ENCODE results near the gene FIZ1. TPM values are rescaled to one million over a fixed set of nuclear protein-coding genes. Genes with fewer than 3 reads are reported as not detected.

The FIZ1 gene
- total and polyA plus RNA-seq, 2 experiments from 2014 or later, result 5.4 to 10.1 TPM

DNA sequence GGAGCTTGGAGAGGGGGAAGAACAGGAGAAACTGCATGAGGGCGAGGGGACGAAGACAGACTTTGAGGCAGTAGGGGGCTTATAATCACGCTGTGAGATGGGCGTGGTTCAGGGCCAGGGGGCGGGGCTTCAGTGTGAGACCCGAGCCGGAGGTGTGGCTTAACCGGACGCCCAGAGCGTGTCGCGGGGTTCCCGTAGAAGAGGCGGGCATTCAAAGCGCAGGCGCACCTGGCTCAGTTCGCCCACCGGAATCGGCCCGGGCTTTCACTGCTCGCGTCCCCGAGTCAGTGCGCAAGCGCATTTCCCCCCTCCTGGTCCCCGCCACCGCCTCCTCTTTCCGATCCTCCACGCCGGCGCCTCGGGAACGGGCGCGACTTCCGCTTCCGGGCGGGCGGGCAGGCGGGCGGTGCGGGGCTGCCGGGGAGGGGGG lies 5.9 kb upstream of the FIZ1 start:
- H3K4me1 Mint-ChIP-seq, result peaks cover 34% of the 10 kb centered on the region
- peaks cover 6% of the 10 kb centered on the region for H3K9me3 Mint-ChIP-seq
- peak; percentile 48 for ATAC-seq
- Histone ChIP-seq H3K4me2 (peak overlapping the region; percentile 87; the same call in 1 of the 2 replicates), H3K27ac (ENCODE audit: low read depth) (peak overlapping the region; percentile 99), H3F3A (replicated peaks; ENCODE audit: low read depth) (peaks cover 22% of the 10 kb centered on the region), H3K79me2 (replicated peaks; ENCODE audit: insufficient read depth) (peaks cover 14% of the 10 kb centered on the region), H3K36me3 (ENCODE audit: insufficient read depth) (peaks cover 5% of the 10 kb centered on the region; the same call in 1 of the 2 replicates), H4K20me1 (replicated peaks; ENCODE audit: insufficient read depth) (peaks cover 18% of the 10 kb centered on the region), H3K4me1 (ENCODE audit: insufficient read depth) (peaks cover 22% of the 10 kb centered on the region), H3K4me3 (peak overlapping the region; percentile 84), H2AFZ (no peak overlapping the region), H3K9me2 (ENCODE audit: insufficient read depth) (no peaks in the 10 kb centered on the region), H3K27me3 (ENCODE audit: insufficient read depth) (no peaks in the 10 kb centered on the region)
- peak overlapping the region; percentile 98 for H3K27ac Mint-ChIP-seq
- H3K36me3 Mint-ChIP-seq (ENCODE audit: low read depth), result peaks cover 24% of the 10 kb centered on the region
- peak overlapping the region; percentile 82 for H3K4me3 Mint-ChIP-seq
- peak; percentile 96 for DNase-seq (ENCODE audit: low spot score)
- peaks cover 36% of the 10 kb centered on the region for H3K27me3 Mint-ChIP-seq (ENCODE audit: insufficient read depth, low read depth, poor library complexity)
- TF ChIP-seq, protein P1, sequence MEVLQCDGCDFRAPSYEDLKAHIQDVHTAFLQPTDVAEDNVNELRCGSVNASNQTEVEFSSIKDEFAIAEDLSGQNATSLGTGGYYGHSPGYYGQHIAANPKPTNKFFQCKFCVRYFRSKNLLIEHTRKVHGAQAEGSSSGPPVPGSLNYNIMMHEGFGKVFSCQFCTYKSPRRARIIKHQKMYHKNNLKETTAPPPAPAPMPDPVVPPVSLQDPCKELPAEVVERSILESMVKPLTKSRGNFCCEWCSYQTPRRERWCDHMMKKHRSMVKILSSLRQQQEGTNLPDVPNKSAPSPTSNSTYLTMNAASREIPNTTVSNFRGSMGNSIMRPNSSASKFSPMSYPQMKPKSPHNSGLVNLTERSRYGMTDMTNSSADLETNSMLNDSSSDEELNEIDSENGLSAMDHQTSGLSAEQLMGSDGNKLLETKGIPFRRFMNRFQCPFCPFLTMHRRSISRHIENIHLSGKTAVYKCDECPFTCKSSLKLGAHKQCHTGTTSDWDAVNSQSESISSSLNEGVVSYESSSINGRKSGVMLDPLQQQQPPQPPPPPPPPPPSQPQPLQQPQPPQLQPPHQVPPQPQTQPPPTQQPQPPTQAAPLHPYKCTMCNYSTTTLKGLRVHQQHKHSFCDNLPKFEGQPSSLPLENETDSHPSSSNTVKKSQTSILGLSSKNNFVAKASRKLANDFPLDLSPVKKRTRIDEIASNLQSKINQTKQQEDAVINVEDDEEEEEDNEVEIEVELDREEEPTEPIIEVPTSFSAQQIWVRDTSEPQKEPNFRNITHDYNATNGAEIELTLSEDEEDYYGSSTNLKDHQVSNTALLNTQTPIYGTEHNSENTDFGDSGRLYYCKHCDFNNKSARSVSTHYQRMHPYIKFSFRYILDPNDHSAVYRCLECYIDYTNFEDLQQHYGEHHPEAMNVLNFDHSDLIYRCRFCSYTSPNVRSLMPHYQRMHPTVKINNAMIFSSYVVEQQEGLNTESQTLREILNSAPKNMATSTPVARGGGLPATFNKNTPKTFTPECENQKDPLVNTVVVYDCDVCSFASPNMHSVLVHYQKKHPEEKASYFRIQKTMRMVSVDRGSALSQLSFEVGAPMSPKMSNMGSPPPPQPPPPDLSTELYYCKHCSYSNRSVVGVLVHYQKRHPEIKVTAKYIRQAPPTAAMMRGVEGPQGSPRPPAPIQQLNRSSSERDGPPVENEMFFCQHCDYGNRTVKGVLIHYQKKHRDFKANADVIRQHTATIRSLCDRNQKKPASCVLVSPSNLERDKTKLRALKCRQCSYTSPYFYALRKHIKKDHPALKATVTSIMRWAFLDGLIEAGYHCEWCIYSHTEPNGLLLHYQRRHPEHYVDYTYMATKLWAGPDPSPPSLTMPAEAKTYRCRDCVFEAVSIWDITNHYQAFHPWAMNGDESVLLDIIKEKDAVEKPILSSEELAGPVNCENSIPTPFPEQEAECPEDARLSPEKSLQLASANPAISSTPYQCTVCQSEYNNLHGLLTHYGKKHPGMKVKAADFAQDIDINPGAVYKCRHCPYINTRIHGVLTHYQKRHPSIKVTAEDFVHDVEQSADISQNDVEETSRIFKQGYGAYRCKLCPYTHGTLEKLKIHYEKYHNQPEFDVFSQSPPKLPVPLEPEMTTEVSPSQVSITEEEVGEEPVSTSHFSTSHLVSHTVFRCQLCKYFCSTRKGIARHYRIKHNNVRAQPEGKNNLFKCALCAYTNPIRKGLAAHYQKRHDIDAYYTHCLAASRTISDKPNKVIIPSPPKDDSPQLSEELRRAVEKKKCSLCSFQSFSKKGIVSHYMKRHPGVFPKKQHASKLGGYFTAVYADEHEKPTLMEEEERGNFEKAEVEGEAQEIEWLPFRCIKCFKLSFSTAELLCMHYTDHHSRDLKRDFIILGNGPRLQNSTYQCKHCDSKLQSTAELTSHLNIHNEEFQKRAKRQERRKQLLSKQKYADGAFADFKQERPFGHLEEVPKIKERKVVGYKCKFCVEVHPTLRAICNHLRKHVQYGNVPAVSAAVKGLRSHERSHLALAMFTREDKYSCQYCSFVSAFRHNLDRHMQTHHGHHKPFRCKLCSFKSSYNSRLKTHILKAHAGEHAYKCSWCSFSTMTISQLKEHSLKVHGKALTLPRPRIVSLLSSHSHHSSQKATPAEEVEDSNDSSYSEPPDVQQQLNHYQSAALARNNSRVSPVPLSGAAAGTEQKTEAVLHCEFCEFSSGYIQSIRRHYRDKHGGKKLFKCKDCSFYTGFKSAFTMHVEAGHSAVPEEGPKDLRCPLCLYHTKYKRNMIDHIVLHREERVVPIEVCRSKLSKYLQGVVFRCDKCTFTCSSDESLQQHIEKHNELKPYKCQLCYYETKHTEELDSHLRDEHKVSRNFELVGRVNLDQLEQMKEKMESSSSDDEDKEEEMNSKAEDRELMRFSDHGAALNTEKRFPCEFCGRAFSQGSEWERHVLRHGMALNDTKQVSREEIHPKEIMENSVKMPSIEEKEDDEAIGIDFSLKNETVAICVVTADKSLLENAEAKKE (CRISPR knock-in tag; IDR thresholded peaks at IDR 0.05), result no peak
- TF ChIP-seq, protein P2, sequence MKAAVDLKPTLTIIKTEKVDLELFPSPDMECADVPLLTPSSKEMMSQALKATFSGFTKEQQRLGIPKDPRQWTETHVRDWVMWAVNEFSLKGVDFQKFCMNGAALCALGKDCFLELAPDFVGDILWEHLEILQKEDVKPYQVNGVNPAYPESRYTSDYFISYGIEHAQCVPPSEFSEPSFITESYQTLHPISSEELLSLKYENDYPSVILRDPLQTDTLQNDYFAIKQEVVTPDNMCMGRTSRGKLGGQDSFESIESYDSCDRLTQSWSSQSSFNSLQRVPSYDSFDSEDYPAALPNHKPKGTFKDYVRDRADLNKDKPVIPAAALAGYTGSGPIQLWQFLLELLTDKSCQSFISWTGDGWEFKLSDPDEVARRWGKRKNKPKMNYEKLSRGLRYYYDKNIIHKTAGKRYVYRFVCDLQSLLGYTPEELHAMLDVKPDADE (IDR thresholded peaks at IDR 0.05), result peak; percentile 55; the same call in 1 of the 2 replicates
- peak; percentile 29; the same call in 1 of the 2 replicates for TF ChIP-seq POLR2AphosphoS5 (IDR thresholded peaks at IDR 0.05; ENCODE audit: low read depth)
- TF ChIP-seq CREB1 (CRISPR knock-in tag; IDR thresholded peaks at IDR 0.05; ENCODE audit: low read depth), result peak; percentile 32; the same call in 1 of the 2 replicates
